Stimulated activated naive CD8-positive, alpha-beta T cell treated with anti-CD3 and anti-CD28 coated beads, Interleukin-15, Interleukin-2, amounts not matched to agents 100 ng/mL and 50 ng/mL, for 24 hours (primary cell): ENCODE results near the gene SGCA.

Experiments
- H3K27ac Mint-ChIP-seq: one replicate; pipeline ENCODE4 v1.8.0; 2021; ENCODE audit warnings: mild to moderate bottlenecking, mixed read lengths
- H3K27me3 Mint-ChIP-seq: one replicate; pipeline ENCODE4 v1.8.0; 2021; ENCODE audit warnings: mixed read lengths
- H3K36me3 Mint-ChIP-seq: one replicate; pipeline ENCODE4 v1.8.0; 2021; ENCODE audit warnings: low read depth, mixed read lengths
- H3K4me1 Mint-ChIP-seq: one replicate; pipeline ENCODE4 v1.8.0; 2021; ENCODE audit warnings: low read depth, mixed read lengths
- H3K4me3 Mint-ChIP-seq: one replicate; pipeline ENCODE4 v1.8.0; 2021; ENCODE audit warnings: mild to moderate bottlenecking, mixed read lengths
- H3K9me3 Mint-ChIP-seq: one replicate; pipeline ENCODE4 v1.8.0; 2021; ENCODE audit warnings: mixed read lengths

The SGCA gene

GRCh38 chr17:50165066-50165465 lies 739 bp upstream of the SGCA start:
- Mint-ChIP-seq H3K36me3 (no peaks in the 10 kb centered on the region), H3K27ac (no peak overlapping the region), H3K27me3 (no peaks in the 10 kb centered on the region), H3K4me3 (no peak overlapping the region), H3K4me1 (peaks cover 48% of the 10 kb centered on the region), H3K9me3 (no peaks in the 10 kb centered on the region)

GRCh38 chr17:50165466-50165865 lies 339 bp upstream of the SGCA start:
- peaks cover 48% of the 10 kb centered on the region for H3K4me1 Mint-ChIP-seq
- H3K27me3 Mint-ChIP-seq: no peaks in the 10 kb centered on the region
- H3K9me3 Mint-ChIP-seq: no peaks in the 10 kb centered on the region
- no peaks in the 10 kb centered on the region for H3K36me3 Mint-ChIP-seq
- no peak overlapping the region for H3K27ac Mint-ChIP-seq
- no peak overlapping the region for H3K4me3 Mint-ChIP-seq

GRCh38 chr17:50166518-50167181 lies 845 bp downstream of the SGCA start:
- Mint-ChIP-seq H3K4me1 (peaks cover 37% of the 10 kb centered on the region), H3K27me3 (no peaks in the 10 kb centered on the region), H3K36me3 (no peaks in the 10 kb centered on the region), H3K9me3 (no peaks in the 10 kb centered on the region), H3K4me3 (no peak overlapping the region), H3K27ac (no peak overlapping the region)

- Mint-ChIP-seq H3K36me3 (no peaks in the 10 kb centered on the region), H3K27ac (no peak overlapping the region), H3K9me3 (no peaks in the 10 kb centered on the region), H3K4me3 (no peak overlapping the region), H3K4me1 (peaks cover 30% of the 10 kb centered on the region), H3K27me3 (no peaks in the 10 kb centered on the region)
Measured at GRCh38 chr17:50167371-50167770, 1.6 kb downstream of the SGCA start.

GRCh38 chr17:50168319-50168718 lies 2.5 kb downstream of the SGCA start:
- Mint-ChIP-seq H3K27me3 (no peaks in the 10 kb centered on the region), H3K36me3 (no peaks in the 10 kb centered on the region), H3K27ac (peak overlapping the region; percentile 62), H3K9me3 (no peaks in the 10 kb centered on the region), H3K4me1 (peaks cover 21% of the 10 kb centered on the region), H3K4me3 (no peak overlapping the region)

- Mint-ChIP-seq H3K36me3 (no peaks in the 10 kb centered on the region), H3K27ac (peak overlapping the region; percentile 62)
Measured at GRCh38 chr17:50169121-50169764, 3.4 kb downstream of the SGCA start.

GRCh38 chr17:50169881-50170459 lies 4.2 kb downstream of the SGCA start:
- Mint-ChIP-seq H3K4me1 (peaks cover 11% of the 10 kb centered on the region), H3K27me3 (no peaks in the 10 kb centered on the region), H3K27ac (no peak overlapping the region), H3K36me3 (no peaks in the 10 kb centered on the region), H3K9me3 (no peaks in the 10 kb centered on the region), H3K4me3 (no peak overlapping the region)

More at GRCh38 chr17:50169121-50169764, 3.4 kb downstream of the SGCA start:
- Mint-ChIP-seq H3K9me3 (no peaks in the 10 kb centered on the region), H3K4me1 (peaks cover 11% of the 10 kb centered on the region), H3K27me3 (no peaks in the 10 kb centered on the region), H3K4me3 (peak overlapping the region; percentile 57)

GRCh38 chr17:50170662-50171370 lies 5.0 kb downstream of the SGCA start:
- Mint-ChIP-seq H3K27ac (no peak overlapping the region), H3K27me3 (no peaks in the 10 kb centered on the region), H3K36me3 (no peaks in the 10 kb centered on the region), H3K4me1 (peaks cover 11% of the 10 kb centered on the region), H3K4me3 (no peak overlapping the region), H3K9me3 (no peaks in the 10 kb centered on the region)

GRCh38 chr17:50171371-50172071 lies 5.7 kb downstream of the SGCA start:
- Mint-ChIP-seq H3K27me3 (no peaks in the 10 kb centered on the region), H3K4me3 (no peak overlapping the region), H3K9me3 (no peaks in the 10 kb centered on the region), H3K36me3 (no peaks in the 10 kb centered on the region), H3K27ac (no peak overlapping the region), H3K4me1 (peaks cover 11% of the 10 kb centered on the region)

- H3K27ac Mint-ChIP-seq: no peak overlapping the region
- H3K4me1 Mint-ChIP-seq: peaks cover 11% of the 10 kb centered on the region
- H3K4me3 Mint-ChIP-seq: no peak overlapping the region
- no peaks in the 10 kb centered on the region for H3K36me3 Mint-ChIP-seq
- H3K27me3 Mint-ChIP-seq: no peaks in the 10 kb centered on the region
- no peaks in the 10 kb centered on the region for H3K9me3 Mint-ChIP-seq
Measured at GRCh38 chr17:50172130-50172529, 6.3 kb downstream of the SGCA start.

- Mint-ChIP-seq H3K4me1 (peaks cover 12% of the 10 kb centered on the region), H3K27ac (no peak overlapping the region), H3K4me3 (no peak overlapping the region), H3K36me3 (no peaks in the 10 kb centered on the region), H3K9me3 (no peaks in the 10 kb centered on the region), H3K27me3 (no peaks in the 10 kb centered on the region)
Measured at GRCh38 chr17:50172936-50173334, 7.1 kb downstream of the SGCA start.

GRCh38 chr17:50173335-50173941 lies 7.6 kb downstream of the SGCA start:
- H3K36me3 Mint-ChIP-seq: no peaks in the 10 kb centered on the region
- H3K4me1 Mint-ChIP-seq: peaks cover 17% of the 10 kb centered on the region
- H3K4me3 Mint-ChIP-seq: no peak overlapping the region
- no peaks in the 10 kb centered on the region for H3K9me3 Mint-ChIP-seq
- no peak overlapping the region for H3K27ac Mint-ChIP-seq
- H3K27me3 Mint-ChIP-seq: no peaks in the 10 kb centered on the region

GRCh38 chr17:50174444-50174843 lies 8.6 kb downstream of the SGCA start:
- no peaks in the 10 kb centered on the region for H3K36me3 Mint-ChIP-seq
- H3K9me3 Mint-ChIP-seq: no peaks in the 10 kb centered on the region
- H3K4me3 Mint-ChIP-seq: no peak overlapping the region
- H3K27ac Mint-ChIP-seq: no peak overlapping the region
- H3K4me1 Mint-ChIP-seq: peaks cover 8% of the 10 kb centered on the region
- H3K27me3 Mint-ChIP-seq: no peaks in the 10 kb centered on the region

GRCh38 chr17:50175035-50175807 lies 9.4 kb downstream of the SGCA start:
- H3K36me3 Mint-ChIP-seq: no peaks in the 10 kb centered on the region
- no peaks in the 10 kb centered on the region for H3K9me3 Mint-ChIP-seq
- no peaks in the 10 kb centered on the region for H3K27me3 Mint-ChIP-seq
- H3K27ac Mint-ChIP-seq: no peak overlapping the region
- no peak overlapping the region for H3K4me3 Mint-ChIP-seq
- peaks cover 7% of the 10 kb centered on the region for H3K4me1 Mint-ChIP-seq
